ENCODE data around the gene ECSCR.

GRCh38 chr5:139439013-139439903 lies 23.3 kb downstream of the ECSCR start, which contains the start of gene DNAJC18:
- TF ChIP-seq POLR2A (IDR thresholded peaks at IDR 0.05; ENCODE audit: low read depth, low read length) (peak; percentile 57; the same call in 1 of the 2 replicates), POLR2AphosphoS5 (IDR thresholded peaks at IDR 0.05; ENCODE audit: low read depth, low read length) (peak; percentile 66; the same call in 1 of the 2 replicates), TAF1 (IDR thresholded peaks at IDR 0.05; ENCODE audit: borderline replicate concordance, low read depth, low read length) (0 out of 2 replicates have a peak, but pooled peaks have one; percentile 35)
